Measurements from ENCODE around the gene MAGOHB.

GRCh38 chr12:10612110-10612509 lies 1.3 kb downstream of the MAGOHB start:
- TF ChIP-seq CTCF (IDR thresholded peaks at IDR 0.05) (no peak), POLR2AphosphoS5 (IDR thresholded peaks at IDR 0.05; ENCODE audit: low read depth, low read length) (no peak), TCF7L2 (IDR thresholded peaks at IDR 0.05; ENCODE audit: low read depth, low read length) (no peak), SIN3A (IDR thresholded peaks at IDR 0.05; ENCODE audit: borderline replicate concordance, insufficient read depth, low read depth, low read length) (no peak)
- TF ChIP-seq, protein P1, sequence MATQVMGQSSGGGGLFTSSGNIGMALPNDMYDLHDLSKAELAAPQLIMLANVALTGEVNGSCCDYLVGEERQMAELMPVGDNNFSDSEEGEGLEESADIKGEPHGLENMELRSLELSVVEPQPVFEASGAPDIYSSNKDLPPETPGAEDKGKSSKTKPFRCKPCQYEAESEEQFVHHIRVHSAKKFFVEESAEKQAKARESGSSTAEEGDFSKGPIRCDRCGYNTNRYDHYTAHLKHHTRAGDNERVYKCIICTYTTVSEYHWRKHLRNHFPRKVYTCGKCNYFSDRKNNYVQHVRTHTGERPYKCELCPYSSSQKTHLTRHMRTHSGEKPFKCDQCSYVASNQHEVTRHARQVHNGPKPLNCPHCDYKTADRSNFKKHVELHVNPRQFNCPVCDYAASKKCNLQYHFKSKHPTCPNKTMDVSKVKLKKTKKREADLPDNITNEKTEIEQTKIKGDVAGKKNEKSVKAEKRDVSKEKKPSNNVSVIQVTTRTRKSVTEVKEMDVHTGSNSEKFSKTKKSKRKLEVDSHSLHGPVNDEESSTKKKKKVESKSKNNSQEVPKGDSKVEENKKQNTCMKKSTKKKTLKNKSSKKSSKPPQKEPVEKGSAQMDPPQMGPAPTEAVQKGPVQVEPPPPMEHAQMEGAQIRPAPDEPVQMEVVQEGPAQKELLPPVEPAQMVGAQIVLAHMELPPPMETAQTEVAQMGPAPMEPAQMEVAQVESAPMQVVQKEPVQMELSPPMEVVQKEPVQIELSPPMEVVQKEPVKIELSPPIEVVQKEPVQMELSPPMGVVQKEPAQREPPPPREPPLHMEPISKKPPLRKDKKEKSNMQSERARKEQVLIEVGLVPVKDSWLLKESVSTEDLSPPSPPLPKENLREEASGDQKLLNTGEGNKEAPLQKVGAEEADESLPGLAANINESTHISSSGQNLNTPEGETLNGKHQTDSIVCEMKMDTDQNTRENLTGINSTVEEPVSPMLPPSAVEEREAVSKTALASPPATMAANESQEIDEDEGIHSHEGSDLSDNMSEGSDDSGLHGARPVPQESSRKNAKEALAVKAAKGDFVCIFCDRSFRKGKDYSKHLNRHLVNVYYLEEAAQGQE (IDR thresholded peaks at IDR 0.05; ENCODE audit: insufficient read depth in 1 of 2, low read depth in 2 of 2, low read length in 1 of 2): no peak
